Fibroblast of lung (primary cell): ENCODE measurements around the gene IGF2R. TPM values are rescaled to one million over a fixed set of nuclear protein-coding genes. Genes with fewer than 3 reads are reported as not detected.

ENCODE experiments used
- DNase-seq, 2 donors: peaks; one replicate each; pipeline versions ENCODE4 v3.0.0 to v3.0.0-alpha.2; 2010; ENCODE audit warnings: low read depth in 2 of 2
- H2AFZ ChIP-seq: 2 replicates; pipeline ENCODE4 v1.5.1; 2012; ENCODE audit warnings: low read length, control low read depth, inconsistent platforms
- H3K27ac ChIP-seq: 2 replicates; pipeline ENCODE4 v1.5.1; 2011; ENCODE audit warnings: low read length, control low read depth; ENCODE audit not compliant: insufficient read depth
- H3K27me3 ChIP-seq: 2 replicates; pipeline ENCODE4 v1.5.1; 2011; ENCODE audit warnings: mild to moderate bottlenecking, low read length; ENCODE audit not compliant: control insufficient read depth, insufficient read depth
- H3K36me3 ChIP-seq: 2 replicates; pipeline ENCODE4 v1.5.1; 2011; ENCODE audit warnings: low read length; ENCODE audit not compliant: control insufficient read depth, insufficient read depth
- H3K4me1 ChIP-seq: 2 replicates; pipeline ENCODE4 v1.5.1; 2011; ENCODE audit warnings: low read length; ENCODE audit not compliant: control insufficient read depth, insufficient read depth; ENCODE audit errors: extremely low read depth
- H3K4me2 ChIP-seq: 2 replicates; pipeline ENCODE4 v1.5.1; 2011; ENCODE audit warnings: low read length, control low read depth; ENCODE audit not compliant: insufficient read depth; ENCODE audit errors: extremely low read depth
- H3K4me3 ChIP-seq, 4 experiments: fragments of 200-600 bp in 1 of 4; sonication (generic) in 1 of 4; replicated peaks in 1 of 4; 2 replicates each; pipeline ENCODE4 v1.5.1; 2011 to 2016; ENCODE audit warnings: low read length in 4 of 4, low read depth in 3 of 4, mild to moderate bottlenecking in 3 of 4, control low read depth in 2 of 4, inconsistent platforms in 1 of 4, mixed read lengths in 1 of 4; ENCODE audit not compliant: insufficient read depth in 1 of 4; ENCODE audit errors: control extremely low read depth in 1 of 4
- H3K79me2 ChIP-seq: 2 replicates; pipeline ENCODE4 v1.5.1; 2012; ENCODE audit warnings: mild to moderate bottlenecking, low read length, inconsistent platforms; ENCODE audit not compliant: control insufficient read depth, insufficient read depth
- H3K9ac ChIP-seq: 2 replicates; pipeline ENCODE4 v1.5.1; 2011; ENCODE audit warnings: mild to moderate bottlenecking, low read length, control low read depth; ENCODE audit not compliant: insufficient read depth
- H3K9me3 ChIP-seq: 2 replicates; pipeline ENCODE4 v1.5.1; 2012; ENCODE audit warnings: low read depth, low read length; ENCODE audit not compliant: control insufficient read depth, insufficient read depth
- H4K20me1 ChIP-seq: 2 replicates; pipeline ENCODE4 v1.5.1; 2011; ENCODE audit warnings: low read length; ENCODE audit not compliant: control insufficient read depth, insufficient read depth; ENCODE audit errors: extremely low read depth
- CTCF ChIP-seq, 2 donors: IDR thresholded peaks in 1 of 2; conservative IDR thresholded peaks in 1 of 2; 1 replicate in 1 of 2; 2 replicates in 1 of 2; pipeline ENCODE4 v1.5.1; 2011 to 2012; ENCODE audit warnings: low read length in 2 of 2, control low read depth in 1 of 2, inconsistent platforms in 1 of 2, low read depth in 1 of 2, mild to moderate bottlenecking in 1 of 2
- EZH2 ChIP-seq: IDR thresholded peaks from 2 replicates; pipeline ENCODE4 v1.5.1; 2012; ENCODE audit warnings: low read length, control low read depth, mild to moderate bottlenecking; ENCODE audit errors: missing control alignments
- polyA plus RNA-seq, 2 donors: library from polyadenylated mRNA; depleted of rRNA in 1 of 2; stranded (reverse) in 1 of 2; unstranded in 1 of 2; fragments of >200 nt; gene quantifications; 2 replicates each; pipeline ENCODE4 v1.2.1, GENCODE V29; 2011 to 2012; ENCODE audit warnings: missing spikeins in 1 of 2
- total RNA-seq: library from RNA; depleted of rRNA; stranded (reverse); fragments of >200 nt; gene quantifications from 2 replicates; pipeline ENCODE4 v1.2.1, GENCODE V29; 2014

IGF2R gene
- total and polyA plus RNA-seq, 2 donors (not counting 1 experiment from before 2014, with no cell fraction given): 37.6 to 300 TPM

DNA sequence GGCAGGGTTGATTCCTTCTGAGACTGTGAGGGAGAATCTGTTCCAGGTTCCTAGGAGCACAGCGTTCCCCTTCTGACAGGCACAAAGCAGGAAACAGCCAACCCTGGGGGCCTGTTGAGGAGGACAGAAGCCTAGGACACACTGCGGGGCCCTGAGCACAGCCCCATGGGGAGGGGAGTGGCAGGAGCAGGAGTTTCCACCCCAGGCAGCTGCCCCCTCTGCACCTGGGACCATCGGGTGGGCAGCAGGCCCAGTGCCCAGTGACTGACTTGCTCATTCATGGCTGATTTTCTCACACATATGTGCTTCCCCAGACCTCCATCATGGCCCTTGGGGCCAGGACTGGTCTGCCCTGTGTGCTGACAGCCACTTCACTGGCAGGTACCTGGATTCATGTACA is 146.5 kb downstream of the IGF2R start:
- Histone ChIP-seq H3K4me2 (no peak overlapping the region), H3K4me1 (no peaks in the 10 kb centered on the region), H4K20me1 (no peaks in the 10 kb centered on the region), H3K27me3 (no peaks in the 10 kb centered on the region), H3K9me3 (no peaks in the 10 kb centered on the region), H3K4me3 (no peak overlapping the region), H2AFZ (no peak overlapping the region), H3K36me3 (peaks cover 2% of the 10 kb centered on the region), H3K9ac (no peak overlapping the region), H3K27ac (no peak overlapping the region), H3K79me2 (no peaks in the 10 kb centered on the region)
- no peak for DNase-seq
- TF ChIP-seq EZH2 (no peak), CTCF (conservative IDR thresholded peaks at IDR 0.05 in 1 of 2, IDR thresholded peaks at IDR 0.05 in 1 of 2; ENCODE audit: low read depth in 1 of 2, low read length in 2 of 2) (no peak)

DNA sequence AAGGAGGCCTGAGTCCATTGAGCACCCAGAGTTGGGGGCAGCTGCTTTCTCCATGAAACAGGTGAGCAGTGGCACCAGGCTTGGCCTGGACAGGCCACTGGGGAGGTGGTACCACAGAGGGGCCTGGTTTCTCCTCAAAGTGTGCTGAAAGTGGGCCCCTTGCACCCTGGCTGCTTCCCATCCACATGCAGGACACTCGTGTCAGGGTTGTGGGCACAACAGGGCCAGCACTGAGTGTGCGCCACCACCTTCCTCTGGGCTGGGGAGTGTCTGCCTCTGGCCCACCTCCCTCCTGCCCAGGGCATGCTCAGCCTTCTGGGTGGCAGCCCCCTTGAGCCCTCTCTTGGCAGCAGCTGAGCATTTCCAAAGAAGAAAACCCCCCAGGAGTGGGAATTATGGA is 147.5 kb downstream of the IGF2R start:
- H3K9me3 ChIP-seq: no peaks in the 10 kb centered on the region
- H3K27me3 ChIP-seq: no peaks in the 10 kb centered on the region
- H3K27ac ChIP-seq: no peak overlapping the region
- H3K36me3 ChIP-seq: peaks cover 2% of the 10 kb centered on the region
- no peak overlapping the region for H3K4me2 ChIP-seq
- DNase-seq: no peak
- no peak overlapping the region for H3K4me3 ChIP-seq
- H3K79me2 ChIP-seq: no peaks in the 10 kb centered on the region
- no peaks in the 10 kb centered on the region for H3K4me1 ChIP-seq
- TF ChIP-seq EZH2: no peak
- TF ChIP-seq CTCF (conservative IDR thresholded peaks at IDR 0.05 in 1 of 2, IDR thresholded peaks at IDR 0.05 in 1 of 2; ENCODE audit: low read depth in 1 of 2, low read length in 2 of 2): no peak
- H3K9ac ChIP-seq: no peak overlapping the region
- H2AFZ ChIP-seq: no peak overlapping the region
- H4K20me1 ChIP-seq: no peaks in the 10 kb centered on the region

- Histone ChIP-seq H3K79me2 (no peaks in the 10 kb centered on the region), H3K9ac (no peak overlapping the region), H3K27me3 (no peaks in the 10 kb centered on the region), H2AFZ (no peak overlapping the region), H3K27ac (no peak overlapping the region), H3K4me3 (no peak overlapping the region), H3K36me3 (peaks cover 2% of the 10 kb centered on the region), H3K4me1 (no peaks in the 10 kb centered on the region), H3K4me2 (no peak overlapping the region), H4K20me1 (no peaks in the 10 kb centered on the region), H3K9me3 (no peaks in the 10 kb centered on the region)
- no peak for TF ChIP-seq EZH2
- no peak for TF ChIP-seq CTCF (conservative IDR thresholded peaks at IDR 0.05 in 1 of 2, IDR thresholded peaks at IDR 0.05 in 1 of 2; ENCODE audit: low read depth in 1 of 2, low read length in 2 of 2)
- no peak for DNase-seq
Measured at GRCh38 chr6:160117137-160117536, 148.3 kb downstream of the IGF2R start.
